Measurements from ENCODE around the gene PRXL2A. TPM values are rescaled to one million over a fixed set of nuclear protein-coding genes. Genes with fewer than 3 reads are reported as not detected.

PRXL2A gene
- total RNA-seq, 6 experiments from 2014 or later = 0.15 to 0.52 (median 0.28) TPM; not detected in 3

- H3K27ac Mint-ChIP-seq = no peak overlapping the region
- DNase-seq = no peak
- no peaks in the 10 kb centered on the region; the same call in 1 of the 2 replicates for H3K9me3 Mint-ChIP-seq
Observed at GRCh38 chr10:80392250-80392649, 16.1 kb upstream of the PRXL2A start.

GRCh38 chr10:80394358-80394916 is 13.9 kb upstream of the PRXL2A start:
- no peak for DNase-seq
- Mint-ChIP-seq H3K9me3 (no peaks in the 10 kb centered on the region; the same call in 1 of the 2 replicates), H3K36me3 (ENCODE audit: low read depth) (no peaks in the 10 kb centered on the region), H3K27ac (no peak overlapping the region), H3K27me3 (ENCODE audit: insufficient read depth) (peaks cover 21% of the 10 kb centered on the region), H3K4me1 (ENCODE audit: low read depth) (no peaks in the 10 kb centered on the region), H3K4me3 (no peak overlapping the region)
- TF ChIP-seq CTCF (IDR thresholded peaks at IDR 0.05) = no peak

More at GRCh38 chr10:80392250-80392649, 16.1 kb upstream of the PRXL2A start:
- TF ChIP-seq CTCF (IDR thresholded peaks at IDR 0.05) = no peak
- H3K36me3 Mint-ChIP-seq (ENCODE audit: low read depth) = no peaks in the 10 kb centered on the region
- H3K4me1 Mint-ChIP-seq (ENCODE audit: low read depth) = no peaks in the 10 kb centered on the region; the same call in 1 of the 2 replicates
- H3K4me3 Mint-ChIP-seq = no peak overlapping the region
- peaks cover 20% of the 10 kb centered on the region for H3K27me3 Mint-ChIP-seq (ENCODE audit: insufficient read depth)

GRCh38 chr10:80397014-80397413 is 11.3 kb upstream of the PRXL2A start:
- Mint-ChIP-seq H3K4me3 (no peak overlapping the region), H3K27ac (no peak overlapping the region), H3K27me3 (ENCODE audit: insufficient read depth) (peaks cover 12% of the 10 kb centered on the region), H3K9me3 (no peaks in the 10 kb centered on the region; the same call in 1 of the 2 replicates), H3K36me3 (ENCODE audit: low read depth) (no peaks in the 10 kb centered on the region), H3K4me1 (ENCODE audit: low read depth) (no peaks in the 10 kb centered on the region)
- TF ChIP-seq CTCF (IDR thresholded peaks at IDR 0.05) = no peak
- no peak for DNase-seq

DNA sequence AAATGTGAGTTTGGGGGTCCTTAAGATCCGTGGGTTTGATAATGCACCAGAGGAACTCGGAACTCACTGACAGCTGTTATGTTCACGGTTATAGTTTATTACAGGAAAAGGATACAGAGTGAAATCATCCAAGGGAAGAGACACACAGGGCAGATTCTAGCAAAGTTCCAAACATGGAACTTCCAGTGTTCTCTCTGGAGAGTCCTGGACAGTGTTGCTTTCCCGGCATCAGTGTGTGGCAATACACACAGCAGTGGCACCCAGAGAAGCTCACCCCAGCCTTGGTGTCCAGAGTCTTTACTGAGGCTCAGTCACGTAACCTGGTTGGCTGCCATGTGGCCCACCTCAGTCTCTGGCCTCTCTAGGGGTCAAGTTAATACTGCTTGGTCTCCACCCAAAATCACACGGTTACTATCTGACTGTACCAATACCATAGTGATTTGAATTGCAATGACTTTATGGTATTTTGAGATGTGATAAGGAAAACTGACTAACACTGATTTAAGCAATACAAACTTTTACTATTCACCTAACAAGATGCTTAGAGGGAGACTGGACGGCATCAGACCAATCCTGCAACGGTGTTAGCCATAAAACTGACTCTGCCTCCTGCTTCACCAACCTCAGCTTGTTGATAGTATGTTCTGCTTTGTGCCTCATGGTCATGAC is 8.1 kb upstream of the PRXL2A start:
- H3K4me1 Mint-ChIP-seq (ENCODE audit: low read depth) = no peaks in the 10 kb centered on the region
- TF ChIP-seq CTCF (IDR thresholded peaks at IDR 0.05) = no peak
- no peaks in the 10 kb centered on the region for H3K9me3 Mint-ChIP-seq
- H3K27me3 Mint-ChIP-seq (ENCODE audit: insufficient read depth) = peaks cover 16% of the 10 kb centered on the region
- H3K27ac Mint-ChIP-seq = no peak overlapping the region
- H3K4me3 Mint-ChIP-seq = no peak overlapping the region
- no peaks in the 10 kb centered on the region for H3K36me3 Mint-ChIP-seq (ENCODE audit: low read depth)
- no peak for DNase-seq

DNA sequence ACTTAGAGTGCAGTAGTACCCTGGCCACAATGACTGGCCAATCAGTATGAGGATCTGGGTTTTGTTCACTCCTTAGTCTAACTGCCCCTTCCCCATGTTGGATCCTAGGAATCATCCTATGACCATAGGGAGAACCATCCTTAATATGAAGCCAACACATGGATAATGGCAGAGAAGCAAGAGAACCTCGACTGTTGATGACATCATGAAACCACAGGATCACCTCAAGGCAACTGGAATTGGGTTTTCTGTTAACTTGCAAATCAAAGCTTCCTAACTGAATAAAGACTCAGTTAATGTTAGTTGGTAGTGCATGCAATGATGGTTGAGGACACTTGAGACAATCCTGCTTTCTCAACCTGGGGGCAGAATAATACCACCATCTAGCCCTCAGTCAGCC is 3.3 kb upstream of the PRXL2A start:
- DNase-seq = no peak
- no peak overlapping the region for H3K4me3 Mint-ChIP-seq
- H3K36me3 Mint-ChIP-seq (ENCODE audit: low read depth) = peaks cover 5% of the 10 kb centered on the region; the same call in 1 of the 2 replicates
- no peak overlapping the region for H3K27ac Mint-ChIP-seq
- no peaks in the 10 kb centered on the region; the same call in 1 of the 2 replicates for H3K9me3 Mint-ChIP-seq
- TF ChIP-seq CTCF (IDR thresholded peaks at IDR 0.05) = no peak
- H3K4me1 Mint-ChIP-seq (ENCODE audit: low read depth) = peaks cover 7% of the 10 kb centered on the region; the same call in 1 of the 2 replicates
- peaks cover 28% of the 10 kb centered on the region for H3K27me3 Mint-ChIP-seq (ENCODE audit: insufficient read depth)

Data from HFFc6 (cell line).